ENCODE data around the gene SWSAP1.

Gene SWSAP1

DNA sequence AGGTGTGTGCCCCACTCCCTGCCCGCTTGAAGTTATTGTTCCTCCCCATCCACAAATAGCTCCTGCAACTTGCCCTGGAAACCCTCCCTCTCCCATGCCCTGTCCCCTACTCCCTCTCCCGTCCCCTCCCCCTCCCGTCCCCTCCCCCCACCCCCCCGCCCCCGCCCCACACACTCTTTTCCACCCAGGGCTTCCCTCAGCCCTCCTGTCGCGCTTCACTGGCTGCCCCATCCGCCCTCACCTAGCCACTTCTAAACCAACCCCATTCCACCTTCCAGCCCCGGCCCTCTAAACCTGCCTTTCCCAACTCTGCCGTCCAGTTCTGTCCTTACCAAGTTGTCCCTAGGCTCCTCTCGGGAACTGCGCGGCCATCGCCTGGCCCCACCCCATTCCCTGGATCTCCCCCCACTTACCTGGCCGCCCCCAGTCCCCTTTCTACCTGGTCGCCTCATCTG lies 43.7 kb downstream of the SWSAP1 start:
- H3K9me3 ChIP-seq (ENCODE audit: control insufficient read depth in 2 of 2, low read length in 2 of 2) = no peaks in the 10 kb centered on the region
- H3K27ac ChIP-seq (ENCODE audit: low read length) = no peak overlapping the region
- H3K27me3 ChIP-seq (ENCODE audit: control insufficient read depth in 1 of 2, insufficient read depth in 2 of 2, low read length in 2 of 2) = peaks cover 45 to 47% of the 10 kb centered on the region in 2 donors
- H3K4me1 ChIP-seq (ENCODE audit: control insufficient read depth, insufficient read depth, low read length) = peaks cover 19% of the 10 kb centered on the region
- H3K4me3 ChIP-seq (ENCODE audit: low read length in 2 of 2) = no peak overlapping the region
- H3K36me3 ChIP-seq (ENCODE audit: control insufficient read depth in 2 of 2, insufficient read depth in 2 of 2, low read length in 2 of 2) = no peaks in the 10 kb centered on the region
- H3K9ac ChIP-seq (ENCODE audit: low read length in 2 of 2) = no peak overlapping the region

DNA sequence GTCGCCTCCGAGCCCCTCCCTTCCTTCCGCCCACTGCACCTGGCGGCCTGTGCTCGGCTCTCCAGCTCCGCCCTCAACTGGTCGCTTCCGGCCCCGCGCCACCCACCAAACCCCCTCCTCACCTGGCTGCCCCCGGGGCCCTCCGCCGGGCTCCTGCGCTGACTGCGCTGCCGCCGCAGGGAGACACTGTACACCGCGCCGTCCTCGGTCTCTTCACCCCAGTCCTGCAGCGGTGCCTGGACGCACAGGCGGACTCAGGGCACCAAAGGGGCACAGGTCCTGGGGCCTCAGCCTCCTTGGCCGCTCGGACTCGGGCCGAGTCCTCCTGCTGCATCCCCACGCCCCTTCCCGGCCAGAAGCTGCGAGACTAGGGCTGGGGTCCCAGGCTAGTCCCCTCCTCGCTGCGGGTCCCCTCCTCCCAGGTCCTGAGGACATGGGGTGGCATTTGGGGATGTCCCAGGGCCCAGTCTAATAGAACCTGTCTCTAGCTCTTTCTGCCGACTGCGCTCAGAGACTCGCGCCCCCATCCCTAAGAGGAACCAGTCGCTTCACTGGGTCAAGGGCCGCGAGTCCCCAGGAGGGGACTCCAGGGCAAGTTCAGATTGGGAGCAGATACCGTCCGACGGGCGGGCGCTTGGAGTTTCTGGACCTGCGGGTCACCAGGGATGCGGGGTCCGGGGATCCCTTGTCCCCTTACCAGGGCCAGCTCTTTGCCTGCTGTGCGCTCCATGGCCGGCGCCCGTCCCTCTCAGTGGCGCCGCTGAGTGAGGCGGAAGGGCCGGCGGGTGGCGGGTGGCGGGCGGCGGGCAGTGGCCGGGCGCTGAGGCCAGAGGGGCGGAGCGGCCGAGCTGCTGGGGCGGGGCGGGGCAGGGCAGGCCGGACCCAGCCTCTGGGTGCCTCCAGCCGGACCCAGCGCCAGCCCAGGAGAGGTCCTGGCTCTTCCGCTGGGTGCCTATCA lies 44.4 kb downstream of the SWSAP1 start, which contains the start of gene RGL3:
Gene RGL3 (minus strand): TSS at position 766 of the 958 bp plus-strand sequence. CDS start 36 bp downstream, at position 730.
- Histone ChIP-seq H3K4me1 (ENCODE audit: control insufficient read depth, insufficient read depth, low read length) (peaks cover 19% of the 10 kb centered on the region), H3K4me3 (ENCODE audit: low read length in 2 of 2) (peak within 1 kb of the TSS in 1 of 2 donors; percentile 62), H3K36me3 (ENCODE audit: control insufficient read depth in 2 of 2, insufficient read depth in 2 of 2, low read length in 2 of 2) (no peaks in the 10 kb centered on the region), H3K27me3 (ENCODE audit: control insufficient read depth in 1 of 2, insufficient read depth in 2 of 2, low read length in 2 of 2) (peaks cover 50 to 54% of the 10 kb centered on the region in 2 donors), H3K9ac (ENCODE audit: low read length in 2 of 2) (no peak within 1 kb of the TSS), H3K9me3 (ENCODE audit: control insufficient read depth in 2 of 2, low read length in 2 of 2) (no peaks in the 10 kb centered on the region), H3K27ac (ENCODE audit: low read length) (no peak within 1 kb of the TSS)

GRCh38 chr19:11420429-11421370 lies 46.2 kb downstream of the SWSAP1 start:
- Histone ChIP-seq H3K4me1 (ENCODE audit: control insufficient read depth, insufficient read depth, low read length) (peaks cover 19% of the 10 kb centered on the region), H3K9me3 (ENCODE audit: control insufficient read depth in 2 of 2, low read length in 2 of 2) (no peaks in the 10 kb centered on the region), H3K36me3 (ENCODE audit: control insufficient read depth in 2 of 2, insufficient read depth in 2 of 2, low read length in 2 of 2) (no peaks in the 10 kb centered on the region), H3K27ac (ENCODE audit: low read length) (no peak overlapping the region), H3K9ac (ENCODE audit: low read length in 2 of 2) (no peak overlapping the region), H3K27me3 (ENCODE audit: control insufficient read depth in 1 of 2, insufficient read depth in 2 of 2, low read length in 2 of 2) (peaks cover 52 to 58% of the 10 kb centered on the region in 2 donors), H3K4me3 (ENCODE audit: low read length in 2 of 2) (peak overlapping the region in 1 of 2 donors; percentile 44)

- Histone ChIP-seq H3K27ac (ENCODE audit: low read length) (no peak overlapping the region), H3K9me3 (ENCODE audit: control insufficient read depth in 2 of 2, low read length in 2 of 2) (no peaks in the 10 kb centered on the region), H3K4me1 (ENCODE audit: control insufficient read depth, insufficient read depth, low read length) (peaks cover 19% of the 10 kb centered on the region), H3K36me3 (ENCODE audit: control insufficient read depth in 2 of 2, insufficient read depth in 2 of 2, low read length in 2 of 2) (no peaks in the 10 kb centered on the region), H3K27me3 (ENCODE audit: control insufficient read depth in 1 of 2, insufficient read depth in 2 of 2, low read length in 2 of 2) (peaks cover 51 to 58% of the 10 kb centered on the region in 2 donors), H3K9ac (ENCODE audit: low read length in 2 of 2) (no peak overlapping the region), H3K4me3 (ENCODE audit: low read length in 2 of 2) (peak overlapping the region; percentile 31 to 35)
Observed at GRCh38 chr19:11421371-11422098, 47.1 kb downstream of the SWSAP1 start.

DNA sequence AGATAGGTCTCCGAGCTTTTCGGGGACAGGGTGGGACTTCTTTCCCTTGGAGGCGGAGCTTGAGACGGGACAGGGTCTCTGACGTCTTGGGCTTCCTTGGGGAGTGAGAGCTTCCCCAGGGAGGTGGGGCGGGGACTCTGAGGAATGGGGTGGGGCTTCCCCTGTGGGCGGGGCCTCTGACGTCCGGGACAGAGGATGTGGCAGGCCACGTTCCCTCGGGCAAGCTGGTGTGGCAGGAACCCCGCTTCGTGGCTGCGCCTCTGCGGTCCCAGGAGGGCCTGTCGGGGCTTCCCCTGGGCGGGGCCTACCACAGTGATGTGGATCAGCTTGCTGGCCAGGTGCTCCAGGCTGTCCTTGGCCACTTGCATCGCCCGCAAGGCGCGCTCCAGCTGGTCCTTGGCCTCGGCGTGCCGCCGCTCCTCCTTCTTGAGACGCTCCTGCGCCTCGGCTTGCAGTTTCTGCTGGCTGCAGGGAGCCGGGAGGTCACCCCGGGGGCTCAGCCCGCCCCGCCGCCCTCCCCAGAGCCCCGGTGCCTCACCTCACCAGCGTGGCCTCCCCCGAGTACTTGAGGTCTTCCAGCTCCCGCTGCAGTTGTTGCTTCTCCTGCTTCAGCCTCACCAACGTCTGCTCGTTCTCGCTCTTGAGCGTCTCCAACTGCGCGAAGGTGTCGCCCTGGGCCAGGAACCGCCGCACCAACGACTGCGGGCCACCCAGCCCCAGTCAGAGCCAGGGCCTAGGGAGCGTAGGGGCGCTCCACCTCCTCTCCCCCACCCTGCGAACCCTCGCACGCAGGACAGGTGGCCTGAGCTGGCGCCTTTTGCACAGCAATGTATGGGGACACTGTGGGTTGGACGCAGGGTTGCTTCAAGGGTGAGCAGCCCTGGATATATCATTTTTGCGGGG lies 47.9 kb downstream of the SWSAP1 start:
- Histone ChIP-seq H3K27ac (ENCODE audit: low read length) (no peak overlapping the region), H3K9me3 (ENCODE audit: control insufficient read depth in 2 of 2, low read length in 2 of 2) (no peaks in the 10 kb centered on the region), H3K36me3 (ENCODE audit: control insufficient read depth in 2 of 2, insufficient read depth in 2 of 2, low read length in 2 of 2) (no peaks in the 10 kb centered on the region), H3K9ac (ENCODE audit: low read length in 2 of 2) (no peak overlapping the region), H3K4me3 (ENCODE audit: low read length in 2 of 2) (peak overlapping the region; percentile 31 to 35), H3K4me1 (ENCODE audit: control insufficient read depth, insufficient read depth, low read length) (peaks cover 19% of the 10 kb centered on the region), H3K27me3 (ENCODE audit: control insufficient read depth in 1 of 2, insufficient read depth in 2 of 2, low read length in 2 of 2) (peaks cover 48 to 58% of the 10 kb centered on the region in 2 donors)

DNA sequence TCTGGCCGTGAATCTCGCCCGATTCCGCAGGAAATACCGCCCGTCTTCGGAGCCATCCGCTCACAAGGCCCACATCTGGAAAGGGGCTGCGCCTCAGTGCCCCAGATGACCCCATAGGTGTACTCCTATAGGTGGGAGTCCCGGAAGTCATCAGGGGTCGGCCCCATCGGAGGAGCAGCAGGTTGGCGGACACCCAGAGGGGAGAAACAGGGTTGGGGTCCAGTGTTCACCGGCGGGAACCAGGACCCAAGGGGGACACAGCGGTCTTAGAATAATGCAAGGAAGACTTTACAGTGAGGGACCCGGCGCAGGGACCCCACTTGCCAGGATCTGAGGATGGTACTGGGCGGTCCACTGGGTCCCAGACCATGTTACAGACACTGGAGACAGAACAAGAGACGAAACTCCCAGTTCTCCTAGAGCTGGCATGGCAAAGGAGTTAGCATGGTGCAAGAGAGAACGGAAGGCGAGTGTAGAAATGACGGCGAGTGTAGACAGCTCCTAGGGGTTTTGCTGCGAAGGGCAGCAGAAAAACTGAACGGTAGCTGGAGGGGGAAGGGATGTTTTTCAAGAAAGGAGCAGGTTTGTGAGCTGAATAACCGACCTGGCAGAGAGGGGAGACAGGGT lies 48.8 kb downstream of the SWSAP1 start:
- Histone ChIP-seq H3K4me1 (ENCODE audit: control insufficient read depth, insufficient read depth, low read length) (peaks cover 19% of the 10 kb centered on the region), H3K9ac (ENCODE audit: low read length in 2 of 2) (no peak overlapping the region), H3K4me3 (ENCODE audit: low read length in 2 of 2) (no peak overlapping the region), H3K27me3 (ENCODE audit: control insufficient read depth in 1 of 2, insufficient read depth in 2 of 2, low read length in 2 of 2) (peaks cover 44 to 56% of the 10 kb centered on the region in 2 donors), H3K36me3 (ENCODE audit: control insufficient read depth in 2 of 2, insufficient read depth in 2 of 2, low read length in 2 of 2) (no peaks in the 10 kb centered on the region), H3K27ac (ENCODE audit: low read length) (no peak overlapping the region), H3K9me3 (ENCODE audit: control insufficient read depth in 2 of 2, low read length in 2 of 2) (no peaks in the 10 kb centered on the region)

DNA sequence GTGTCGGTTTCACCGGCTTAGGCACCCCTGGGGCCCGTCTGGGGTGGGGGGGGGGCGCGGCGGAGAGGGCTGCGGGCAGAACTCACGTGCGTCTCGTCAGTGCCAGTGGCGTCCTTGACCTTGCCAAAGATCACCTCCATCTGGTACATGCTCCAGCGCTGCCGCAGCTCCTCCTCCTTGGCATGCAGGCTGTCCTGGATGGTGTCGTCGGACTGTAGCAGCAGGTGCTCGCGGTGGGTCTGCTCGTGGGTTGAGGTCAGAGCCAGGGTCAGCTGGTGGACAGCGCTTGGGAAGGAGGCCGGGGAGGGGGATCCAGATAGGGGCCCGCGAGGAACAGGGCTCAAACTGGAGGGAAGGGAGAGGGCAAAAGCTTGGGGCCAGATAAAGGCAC lies 49.3 kb downstream of the SWSAP1 start:
- H3K9ac ChIP-seq (ENCODE audit: low read length in 2 of 2) = no peak overlapping the region
- H3K27ac ChIP-seq (ENCODE audit: low read length) = no peak overlapping the region
- no peaks in the 10 kb centered on the region for H3K36me3 ChIP-seq (ENCODE audit: control insufficient read depth in 2 of 2, insufficient read depth in 2 of 2, low read length in 2 of 2)
- H3K27me3 ChIP-seq (ENCODE audit: control insufficient read depth in 1 of 2, insufficient read depth in 2 of 2, low read length in 2 of 2) = peaks cover 40 to 51% of the 10 kb centered on the region in 2 donors
- H3K4me3 ChIP-seq (ENCODE audit: low read length in 2 of 2) = no peak overlapping the region
- no peaks in the 10 kb centered on the region for H3K9me3 ChIP-seq (ENCODE audit: control insufficient read depth in 2 of 2, low read length in 2 of 2)
- peaks cover 16% of the 10 kb centered on the region for H3K4me1 ChIP-seq (ENCODE audit: control insufficient read depth, insufficient read depth, low read length)

Measured in stomach smooth muscle (tissue), 2 donors.